OCI-LY7 (cell line): ENCODE measurements around the gene USP31. TPM values are rescaled to one million over a fixed set of nuclear protein-coding genes. Genes with fewer than 3 reads are reported as not detected.

Experiments used
- Bru-seq: library from RNA; stranded (reverse); fragments of 400-500 nt; gene quantifications from one replicate; lab custom pipeline; 2021; lab: Mats Ljungman, UMichigan
- BruChase-seq, 2 experiments: library from RNA; stranded (reverse); fragments of 400-500 nt; gene quantifications; one replicate each; lab custom pipeline; 2021; lab: Mats Ljungman, UMichigan
- BruUV-seq: library from RNA; stranded (reverse); fragments of 400-500 nt; replicated peaks from 2 replicates; lab custom pipeline; 2021; lab: Mats Ljungman, UMichigan
- CTCF ChIA-PET: fragments of 300-600 bp; sonication (Branson Sonifier 250); formaldehyde crosslinking; loops from one replicate; lab custom pipeline; 2022; ENCODE audit warnings: antibody characterized with exemption; ENCODE audit not compliant: unreplicated experiment; lab: Charles Lee
- POLR2A ChIA-PET: fragments of 300-600 bp; sonication (Branson Sonifier 250); formaldehyde crosslinking; loops from one replicate; lab custom pipeline; 2022; ENCODE audit warnings: antibody characterized with exemption; lab: Charles Lee
- DNase-seq: peaks from one replicate; pipeline ENCODE4 v3.0.0-alpha.2; 2015; ENCODE audit warnings: low spot score
- H2AFZ ChIP-seq: fragments of 200-600 bp; sonication (generic), shearing (Covaris generic); 2 replicates; pipeline ENCODE4 v1.6.1; 2014; ENCODE audit warnings: mild to moderate bottlenecking, antibody characterized with exemption, low read length, moderate library complexity
- H3K27ac ChIP-seq: fragments of 200-600 bp; sonication (generic); 2 replicates; pipeline ENCODE4 v1.5.1; 2014; ENCODE audit warnings: mixed run types, low read depth, mild to moderate bottlenecking, moderate library complexity, low read length, inconsistent platforms; ENCODE audit not compliant: poor library complexity, severe bottlenecking
- H3K36me3 ChIP-seq: fragments of 200-600 bp; sonication (generic); 2 replicates; pipeline ENCODE4 v1.6.1; 2014; ENCODE audit warnings: mild to moderate bottlenecking, antibody characterized with exemption, low read length, moderate library complexity, mixed read lengths; ENCODE audit not compliant: insufficient read depth
- H3K4me1 ChIP-seq: fragments of 200-600 bp; sonication (generic); 2 replicates; pipeline ENCODE4 v1.5.1; 2014; ENCODE audit warnings: mild to moderate bottlenecking, low read length; ENCODE audit not compliant: insufficient read depth, poor library complexity, severe bottlenecking
- H3K4me2 ChIP-seq: fragments of 200-600 bp; sonication (generic); 2 replicates; pipeline ENCODE4 v1.6.1; 2014; ENCODE audit warnings: mild to moderate bottlenecking, low read length
- H3K4me3 ChIP-seq: fragments of 200-600 bp; sonication (generic); 2 replicates; pipeline ENCODE4 v1.5.1; 2014; ENCODE audit warnings: mild to moderate bottlenecking, low read depth, low read length; ENCODE audit not compliant: poor library complexity, severe bottlenecking
- H3K79me2 ChIP-seq: fragments of 200-600 bp; sonication (generic); 2 replicates; pipeline ENCODE4 v1.6.1; 2016; ENCODE audit warnings: low read depth, mild to moderate bottlenecking, low read length, moderate library complexity, mixed read lengths; ENCODE audit not compliant: insufficient read depth
- H3K9me2 ChIP-seq: fragments of 200-600 bp; sonication (generic); 2 replicates; pipeline ENCODE4 v1.6.1; 2016; ENCODE audit warnings: mild to moderate bottlenecking, low read length, mixed read lengths; ENCODE audit not compliant: insufficient read depth
- H3K9me3 ChIP-seq: fragments of 200-600 bp; sonication (generic); 2 replicates; pipeline ENCODE4 v1.6.1; 2014; ENCODE audit warnings: mild to moderate bottlenecking, mixed run types, low read length, mixed read lengths
- H4K20me1 ChIP-seq: fragments of 200-600 bp; sonication (generic); 2 replicates; pipeline ENCODE4 v1.6.1; 2014; ENCODE audit warnings: mild to moderate bottlenecking, antibody characterized with exemption, low read length, moderate library complexity, mixed read lengths; ENCODE audit not compliant: insufficient read depth
- CTCF ChIP-seq: fragments of 200-600 bp; sonication (generic); conservative IDR thresholded peaks from 2 replicates; pipeline ENCODE4 v1.5.1; 2014; ENCODE audit warnings: mild to moderate bottlenecking, antibody characterized with exemption, low read length, moderate library complexity, mixed read lengths
- EZH2phosphoT487 ChIP-seq: fragments of 200-600 bp; sonication (generic); IDR thresholded peaks from 2 replicates; pipeline ENCODE4 v1.6.1; 2018; ENCODE audit warnings: low read depth, borderline replicate concordance, mild to moderate bottlenecking, mixed run types, antibody characterized with exemption, low read length, moderate library complexity, mixed read lengths
- intact Hi-C: fragments of 100-400 bp; cut with micrococcal nuclease; formaldehyde crosslinking; loops from one replicate; pipeline ENCODE4 v1.10.0; 2022; ENCODE audit not compliant: unreplicated experiment
- long read RNA-seq: library from polyadenylated mRNA; stranded (forward); transcript quantifications from one replicate; pipeline ENCODE4 v2.0.0, GENCODE V29; 2022
- total RNA-seq, 2 experiments: library from RNA; depleted of rRNA in 1 of 2; stranded (reverse); fragments of >200 nt in 1 of 2; shearing (Covaris generic) in 1 of 2; gene quantifications; 2 replicates each; pipeline ENCODE4 v1.2.3, GENCODE V29; 2014 to 2022

The USP31 gene
- total RNA-seq (2014; rRNA removed; shearing (Covaris generic)) (6.8 and 9.0 TPM in 2 replicates), total RNA-seq (2022) (12.2 and 12.9 TPM in 2 replicates), Bru-seq, nascent RNA (percentile 78 among the genes with signal in this experiment), BruChase-seq, experiment 1, labeled RNA remaining after a 6-hour chase (percentile 74 among the genes with signal in this experiment), BruChase-seq, experiment 2, labeled RNA remaining after a 2-hour chase (percentile 76 among the genes with signal in this experiment)
- long read RNA-seq, full-length matches to known transcripts: 2 of 4 reads
- long read RNA-seq, partial matches to known transcripts: 2 of 4 reads
- long read RNA-seq, other reads (novel, unspliced or antisense): 0 of 4 reads

DNA sequence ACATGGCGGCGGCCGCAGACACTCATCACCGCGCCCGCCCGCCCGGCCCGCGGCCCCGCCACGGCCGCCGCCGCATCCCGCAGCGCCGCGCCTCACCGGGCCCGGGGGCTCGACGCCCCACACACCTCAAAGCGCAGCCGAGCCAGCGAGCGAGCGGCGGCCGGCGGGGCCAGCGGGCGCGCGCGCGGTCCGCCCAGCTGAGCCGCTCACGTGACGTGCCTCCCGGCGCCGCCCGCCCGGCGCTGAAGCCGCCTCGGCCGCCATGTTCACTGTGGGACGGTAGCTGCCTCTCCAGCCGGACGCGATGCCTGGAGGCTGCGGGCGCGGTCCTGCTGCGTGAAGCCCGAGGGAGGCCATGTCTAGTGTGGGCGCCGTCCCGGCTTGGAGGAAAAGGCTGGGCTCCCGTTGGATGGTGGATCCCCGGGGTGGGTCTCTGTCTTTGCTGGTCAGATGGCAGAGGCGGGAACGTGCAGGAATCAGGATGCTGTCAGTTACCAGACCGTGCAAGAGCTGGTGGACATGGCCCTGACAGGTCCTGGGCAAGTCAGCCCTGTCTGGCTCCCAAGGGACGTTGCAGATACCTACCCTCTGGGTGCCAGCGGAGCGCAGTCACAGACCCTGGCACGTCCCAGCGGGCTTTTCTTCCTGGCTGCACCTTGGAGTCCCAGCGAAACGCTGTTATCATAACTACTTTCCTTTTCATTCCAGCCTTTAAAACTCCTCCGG, at the start of gene USP31:
Gene USP31 (minus strand): TSS at position 186 of the 726 bp plus-strand sequence. CDS start 182 bp downstream, at position 4.
- CTCF ChIA-PET: no interaction called here

GRCh38 chr16:23196539-23196938, 47.3 kb upstream of the USP31 start:
- H2AFZ ChIP-seq: no peak overlapping the region
- no peak for TF ChIP-seq CTCF
- TF ChIP-seq EZH2phosphoT487: no peak
- no peak for DNase-seq
- intact Hi-C loops: no loop called here
- H3K4me2 ChIP-seq: no peak overlapping the region
- no peaks in the 10 kb centered on the region for H4K20me1 ChIP-seq
- H3K9me2 ChIP-seq: no peaks in the 10 kb centered on the region
- ChIA-PET POLR2A (no interaction called here), CTCF (no interaction called here)
- H3K79me2 ChIP-seq: no peaks in the 10 kb centered on the region
- H3K36me3 ChIP-seq: no peaks in the 10 kb centered on the region
- no TSS peak for BruUV-seq
- H3K9me3 ChIP-seq: no peaks in the 10 kb centered on the region
- no peaks in the 10 kb centered on the region for H3K4me1 ChIP-seq
- no peak overlapping the region for H3K27ac ChIP-seq
- no peak overlapping the region for H3K4me3 ChIP-seq

More for the DNA sequence above, at the start of gene USP31:
- no peaks in the 10 kb centered on the region for H3K9me3 ChIP-seq
- TF ChIP-seq CTCF (no peak), EZH2phosphoT487 (no peak)
- no peaks in the 10 kb centered on the region for H3K9me2 ChIP-seq
- peaks cover 25% of the 10 kb centered on the region for H3K4me1 ChIP-seq
- intact Hi-C loops: loop anchor here (10.0 kb wide), 1 partner anchor 65 kb away; no protein-coding TSS in a partner anchor
- DNase-seq: peak; percentile 95
- no peaks in the 10 kb centered on the region; the same call in 1 of the 2 replicates for H4K20me1 ChIP-seq
- H3K79me2 ChIP-seq: peaks cover 20% of the 10 kb centered on the region; the same call in 1 of the 2 replicates
- POLR2A ChIA-PET: interaction anchor here (0.7 kb wide), 1 partner anchor 62 kb away, joined by 3 read pairs; no protein-coding TSS in a partner anchor
- no TSS peak for BruUV-seq
- peak within 1 kb of the TSS; percentile 86 for H3K4me3 ChIP-seq
- no peak within 1 kb of the TSS for H3K27ac ChIP-seq
- peak within 1 kb of the TSS; percentile 100 for H2AFZ ChIP-seq
- peak within 1 kb of the TSS; percentile 98 for H3K4me2 ChIP-seq
- no peaks in the 10 kb centered on the region for H3K36me3 ChIP-seq
